ENCODE results near the gene FAAP24.
"Not testable (repeated sequence)": the region's sequence is repeated elsewhere in the genome, so short reads cannot be mapped to it uniquely, and the experiment has no call there.

Gene FAAP24

GRCh38 chr19:32971715-32972540, at the start of gene FAAP24, which contains the start of gene CEP89:
TSS of gene FAAP24 (plus strand) at chr19:32972242. CDS start at chr19:32973197, 955 bp downstream.
TSS of gene CEP89 (minus strand) at chr19:32971958. CDS start at chr19:32971874, 84 bp downstream.
- peak; percentile 97 for DNase-seq (ENCODE audit: low read depth)

- no peak for DNase-seq (ENCODE audit: low read depth)
Observed at GRCh38 chr19:32924200-32924599, 47.8 kb upstream of the FAAP24 start.

GRCh38 chr19:32928806-32929205, 43.2 kb upstream of the FAAP24 start:
- DNase-seq (ENCODE audit: low read depth): no peak

- no peak for DNase-seq (ENCODE audit: low read depth)
Observed at GRCh38 chr19:32930567-32930966, 41.5 kb upstream of the FAAP24 start.

- no peak for DNase-seq (ENCODE audit: low read depth)
Observed at GRCh38 chr19:32933571-32933970, 38.5 kb upstream of the FAAP24 start.

GRCh38 chr19:32935629-32936028, 36.4 kb upstream of the FAAP24 start:
- no peak for DNase-seq (ENCODE audit: low read depth)

GRCh38 chr19:32936065-32936464, 36.0 kb upstream of the FAAP24 start:
- no peak for DNase-seq (ENCODE audit: low read depth)

GRCh38 chr19:32941273-32941672, 30.8 kb upstream of the FAAP24 start:
- peak; percentile 31 for DNase-seq (ENCODE audit: low read depth)

- no peak for DNase-seq (ENCODE audit: low read depth)
Observed at GRCh38 chr19:32945260-32945659, 26.8 kb upstream of the FAAP24 start.

GRCh38 chr19:32966750-32967149, 5.3 kb upstream of the FAAP24 start:
- no peak for DNase-seq (ENCODE audit: low read depth)

GRCh38 chr19:32969549-32969948, 2.5 kb upstream of the FAAP24 start:
- DNase-seq (ENCODE audit: low read depth): no peak

GRCh38 chr19:32971012-32971595, 938 bp upstream of the FAAP24 start:
- DNase-seq (ENCODE audit: low read depth): no peak

- peak; percentile 23 for DNase-seq (ENCODE audit: low read depth)
Observed at GRCh38 chr19:32976223-32976805, 4.3 kb downstream of the FAAP24 start.

- no peak for DNase-seq (ENCODE audit: low read depth)
Observed at GRCh38 chr19:32977280-32977679, 5.2 kb downstream of the FAAP24 start.

- not testable (repeated sequence) for DNase-seq (ENCODE audit: low read depth)
Observed at GRCh38 chr19:32977813-32978212, 5.8 kb downstream of the FAAP24 start.

GRCh38 chr19:32979807-32980206, 7.8 kb downstream of the FAAP24 start:
- DNase-seq (ENCODE audit: low read depth): not testable (repeated sequence)

GRCh38 chr19:32982488-32982887, 10.4 kb downstream of the FAAP24 start:
- not testable (repeated sequence) for DNase-seq (ENCODE audit: low read depth)

- not testable (repeated sequence) for DNase-seq (ENCODE audit: low read depth)
Observed at GRCh38 chr19:32988254-32988653, 16.2 kb downstream of the FAAP24 start.

GRCh38 chr19:32988724-32989123, 16.7 kb downstream of the FAAP24 start:
- DNase-seq (ENCODE audit: low read depth): no peak

- not testable (repeated sequence) for DNase-seq (ENCODE audit: low read depth)
Observed at GRCh38 chr19:32995966-32996365, 23.9 kb downstream of the FAAP24 start.

GRCh38 chr19:32997061-32997464, 25.0 kb downstream of the FAAP24 start:
- not testable (repeated sequence) for DNase-seq (ENCODE audit: low read depth)

GRCh38 chr19:32997716-32998355, 25.8 kb downstream of the FAAP24 start:
- no peak for DNase-seq (ENCODE audit: low read depth)
